HG02798 (cell line): Measurements from ENCODE around the gene ZC3H7A.
"Not testable (repeated sequence)": the region's sequence is repeated elsewhere in the genome, so short reads cannot be mapped to it uniquely, and the experiment has no call there.

Experiments used
- ATAC-seq: cut with Tn5 transposase; IDR thresholded peaks from one replicate; pipeline ENCODE4 v1.9.1; 2021; ENCODE audit warnings: mild to moderate bottlenecking; ENCODE audit not compliant: unreplicated experiment, poor library complexity

ZC3H7A gene

GRCh38 chr16:11797166-11797956, at the start of gene ZC3H7A:
Gene ZC3H7A (minus strand): TSS chr16:11797258. CDS start chr16:11782354, 14,904 bp downstream.
- ATAC-seq: peak; percentile 95

GRCh38 chr16:11844499-11844898, 47.4 kb upstream of the ZC3H7A start:
- no peak for ATAC-seq

GRCh38 chr16:11843861-11844260, 46.8 kb upstream of the ZC3H7A start:
- ATAC-seq: no peak

- ATAC-seq: no peak
These were observed 46.1 kb upstream of the ZC3H7A start for GRCh38 chr16:11843206-11843605.

- ATAC-seq: no peak
These were observed 44.0 kb upstream of the ZC3H7A start for GRCh38 chr16:11841026-11841425.

GRCh38 chr16:11836650-11837244, 39.7 kb upstream of the ZC3H7A start:
- no peak for ATAC-seq

GRCh38 chr16:11835891-11836649, 39.0 kb upstream of the ZC3H7A start:
- ATAC-seq: no peak

- ATAC-seq: no peak
These were observed 38.3 kb upstream of the ZC3H7A start for GRCh38 chr16:11835309-11835708.

- ATAC-seq: no peak
These were observed 37.1 kb upstream of the ZC3H7A start for GRCh38 chr16:11833951-11834695.

- ATAC-seq: no peak
These were observed 31.6 kb upstream of the ZC3H7A start for GRCh38 chr16:11828696-11829095.

GRCh38 chr16:11825520-11826165, 28.6 kb upstream of the ZC3H7A start:
- ATAC-seq: not testable (repeated sequence)

- no peak for ATAC-seq
These were observed 27.3 kb upstream of the ZC3H7A start for GRCh38 chr16:11824362-11824761.

- not testable (repeated sequence) for ATAC-seq
These were observed 26.6 kb upstream of the ZC3H7A start for GRCh38 chr16:11823645-11824044.

- ATAC-seq: no peak
These were observed 22.7 kb upstream of the ZC3H7A start for GRCh38 chr16:11819798-11820197.

GRCh38 chr16:11818970-11819369, 21.9 kb upstream of the ZC3H7A start:
- ATAC-seq: not testable (repeated sequence)

GRCh38 chr16:11816123-11816522, 19.1 kb upstream of the ZC3H7A start:
- no peak for ATAC-seq

GRCh38 chr16:11814800-11815199, 17.7 kb upstream of the ZC3H7A start:
- ATAC-seq: not testable (repeated sequence)

GRCh38 chr16:11806721-11807120, 9.7 kb upstream of the ZC3H7A start:
- ATAC-seq: no peak

GRCh38 chr16:11805556-11805955, 8.5 kb upstream of the ZC3H7A start:
- no peak for ATAC-seq

GRCh38 chr16:11801481-11802021, 4.5 kb upstream of the ZC3H7A start:
- no peak for ATAC-seq
